ENCODE data around the gene WDR89.
"Not testable (repeated sequence)": the region's sequence is repeated elsewhere in the genome, so short reads cannot be mapped to it uniquely, and the experiment has no call there.

WDR89 gene

GRCh38 chr14:63638493-63638892, 3.2 kb downstream of the WDR89 start:
- Histone ChIP-seq H3K9ac (ENCODE audit: low read depth, low read length) (no peak overlapping the region), H3K4me1 (ENCODE audit: insufficient read depth, low read length) (no peaks in the 10 kb centered on the region), H3K9me3 (ENCODE audit: control insufficient read depth, insufficient read depth, low read length) (no peaks in the 10 kb centered on the region), H3K36me3 (ENCODE audit: insufficient read depth, low read length) (peaks cover 3% of the 10 kb centered on the region; the same call in 1 of the 2 replicates)

DNA sequence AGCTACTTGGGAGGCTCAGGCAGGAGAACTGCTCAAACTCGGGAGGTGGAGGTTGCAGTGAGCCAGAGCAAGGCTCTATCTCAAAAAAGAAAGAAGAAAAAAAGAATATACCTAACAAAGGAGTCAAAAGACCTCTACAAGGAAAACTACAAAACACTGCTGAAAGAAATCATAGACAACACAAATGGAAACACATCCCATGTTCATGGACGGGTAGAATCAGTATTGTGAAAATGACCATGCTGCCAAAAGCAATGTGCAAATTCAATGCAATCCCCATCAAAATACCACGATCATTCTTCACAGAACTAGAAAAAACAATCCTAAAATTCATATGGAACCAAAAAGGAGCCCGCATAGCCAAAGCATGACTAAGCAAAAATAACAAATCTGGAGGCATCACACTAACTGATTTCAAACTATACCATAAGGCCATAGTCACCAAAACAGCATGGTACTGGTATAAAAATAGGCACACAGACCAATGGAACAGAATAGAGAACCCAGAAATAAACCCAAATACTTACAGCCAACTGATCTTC, 5.5 kb downstream of the WDR89 start:
- not testable (repeated sequence) for H3K9me3 ChIP-seq (ENCODE audit: control insufficient read depth, insufficient read depth, low read length); H3K36me3 ChIP-seq (ENCODE audit: insufficient read depth, low read length); H3K4me1 ChIP-seq (ENCODE audit: insufficient read depth, low read length); H3K9ac ChIP-seq (ENCODE audit: low read depth, low read length)

- H3K4me1 ChIP-seq (ENCODE audit: insufficient read depth, low read length), result no peaks in the 10 kb centered on the region
- no peaks in the 10 kb centered on the region; the same call in 1 of the 2 replicates for H3K36me3 ChIP-seq (ENCODE audit: insufficient read depth, low read length)
- H3K9ac ChIP-seq (ENCODE audit: low read depth, low read length), result no peak overlapping the region
- no peaks in the 10 kb centered on the region for H3K9me3 ChIP-seq (ENCODE audit: control insufficient read depth, insufficient read depth, low read length)
Measured at GRCh38 chr14:63633801-63634200, 7.9 kb downstream of the WDR89 start.

DNA sequence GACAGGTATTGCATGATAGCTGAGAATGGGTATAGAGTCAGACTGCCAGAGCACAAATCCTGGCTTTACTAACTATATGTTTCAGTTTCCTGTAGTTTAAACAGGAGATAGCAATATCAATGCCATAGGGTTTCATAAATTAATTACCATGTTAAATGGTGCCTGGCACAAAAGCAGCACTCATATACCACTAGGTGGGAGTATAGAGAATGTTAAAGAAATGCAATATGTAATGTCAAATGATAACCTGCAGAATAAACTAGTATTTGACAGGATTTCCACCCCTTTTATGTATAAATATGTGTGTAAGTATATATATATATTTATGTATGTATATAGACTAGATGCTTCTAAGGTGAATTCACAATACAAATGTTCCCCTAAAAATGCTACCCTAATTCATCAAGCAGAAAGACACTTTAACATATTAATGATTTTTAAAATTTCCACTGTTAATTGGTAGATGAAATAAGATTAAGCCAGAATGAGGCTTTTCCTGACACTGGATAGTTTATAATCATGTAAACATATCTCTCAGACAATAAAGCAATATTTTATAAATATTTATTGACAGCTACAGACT, 8.6 kb downstream of the WDR89 start:
- Histone ChIP-seq H3K9me3 (ENCODE audit: control insufficient read depth, insufficient read depth, low read length) (no peaks in the 10 kb centered on the region), H3K36me3 (ENCODE audit: insufficient read depth, low read length) (no peaks in the 10 kb centered on the region; the same call in 1 of the 2 replicates), H3K9ac (ENCODE audit: low read depth, low read length) (no peak overlapping the region), H3K4me1 (ENCODE audit: insufficient read depth, low read length) (no peaks in the 10 kb centered on the region)

DNA sequence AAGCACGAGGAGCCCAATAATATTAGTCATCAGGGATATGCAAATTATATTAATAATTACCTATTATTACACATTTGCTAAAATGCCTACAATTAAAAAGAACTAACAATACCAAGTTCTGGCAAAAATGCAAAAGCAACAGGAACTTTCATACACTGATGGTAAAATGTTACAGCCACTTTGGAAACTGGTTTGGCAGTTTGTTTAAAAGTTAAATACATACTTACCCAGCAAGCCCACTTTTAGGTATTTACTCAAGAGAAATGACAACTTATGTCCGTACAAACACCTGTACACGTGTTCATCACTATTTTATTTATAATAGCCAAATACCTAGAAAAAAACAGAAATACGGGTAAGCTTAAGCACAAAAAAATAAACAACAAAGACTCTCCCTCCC, 17.0 kb downstream of the WDR89 start:
- H3K36me3 ChIP-seq (ENCODE audit: insufficient read depth, low read length), result no peaks in the 10 kb centered on the region
- H3K9me3 ChIP-seq (ENCODE audit: control insufficient read depth, insufficient read depth, low read length), result no peaks in the 10 kb centered on the region
- H3K4me1 ChIP-seq (ENCODE audit: insufficient read depth, low read length), result no peaks in the 10 kb centered on the region
- H3K9ac ChIP-seq (ENCODE audit: low read depth, low read length), result no peak overlapping the region

GRCh38 chr14:63624203-63624602, 17.5 kb downstream of the WDR89 start:
- H3K9me3 ChIP-seq (ENCODE audit: control insufficient read depth, insufficient read depth, low read length), result no peaks in the 10 kb centered on the region
- no peak overlapping the region for H3K9ac ChIP-seq (ENCODE audit: low read depth, low read length)
- H3K4me1 ChIP-seq (ENCODE audit: insufficient read depth, low read length), result no peaks in the 10 kb centered on the region
- H3K36me3 ChIP-seq (ENCODE audit: insufficient read depth, low read length), result no peaks in the 10 kb centered on the region

DNA sequence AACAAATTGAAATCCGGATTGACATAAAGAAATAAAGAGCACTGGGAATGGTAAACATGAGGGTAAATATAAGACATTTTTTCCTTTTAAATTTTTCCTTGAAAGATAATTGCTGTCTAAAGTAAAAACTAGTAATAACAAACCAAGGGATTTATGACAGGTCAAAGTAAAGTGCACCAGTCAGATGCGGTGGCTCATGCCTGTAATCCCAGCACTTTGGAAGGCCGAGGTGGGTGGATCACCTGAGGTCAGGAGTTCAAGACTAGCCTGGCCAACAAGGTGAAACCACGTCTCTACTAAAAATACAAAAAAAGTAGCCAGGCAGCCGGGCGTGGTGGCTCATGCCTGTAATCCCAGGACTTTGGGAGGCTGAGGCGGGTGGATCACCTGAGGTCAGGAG, 19.7 kb downstream of the WDR89 start:
- not testable (repeated sequence) for H3K36me3 ChIP-seq (ENCODE audit: insufficient read depth, low read length); H3K9me3 ChIP-seq (ENCODE audit: control insufficient read depth, insufficient read depth, low read length); H3K9ac ChIP-seq (ENCODE audit: low read depth, low read length); H3K4me1 ChIP-seq (ENCODE audit: insufficient read depth, low read length)

DNA sequence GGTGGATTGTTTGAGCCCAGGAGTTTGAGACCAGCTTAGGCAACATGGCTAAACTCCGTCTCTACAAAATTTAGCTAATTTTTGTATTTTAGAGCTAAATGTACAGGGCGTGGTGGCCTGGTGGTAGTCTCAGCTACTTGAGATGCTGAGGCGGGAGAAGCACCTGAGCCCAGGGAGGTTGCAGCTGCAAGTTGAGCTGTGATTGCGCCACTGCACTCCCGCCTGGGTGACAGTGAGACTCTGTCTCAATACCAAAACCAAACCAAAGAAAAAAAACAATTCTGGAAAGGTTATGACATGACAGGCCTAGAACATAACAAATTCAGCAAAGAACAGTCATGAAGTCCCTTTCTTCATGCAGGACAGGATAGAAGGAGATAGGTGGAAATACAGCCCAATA, 25.7 kb downstream of the WDR89 start:
- Histone ChIP-seq H3K36me3 (ENCODE audit: insufficient read depth, low read length) (no peaks in the 10 kb centered on the region), H3K4me1 (ENCODE audit: insufficient read depth, low read length) (no peaks in the 10 kb centered on the region)

DNA sequence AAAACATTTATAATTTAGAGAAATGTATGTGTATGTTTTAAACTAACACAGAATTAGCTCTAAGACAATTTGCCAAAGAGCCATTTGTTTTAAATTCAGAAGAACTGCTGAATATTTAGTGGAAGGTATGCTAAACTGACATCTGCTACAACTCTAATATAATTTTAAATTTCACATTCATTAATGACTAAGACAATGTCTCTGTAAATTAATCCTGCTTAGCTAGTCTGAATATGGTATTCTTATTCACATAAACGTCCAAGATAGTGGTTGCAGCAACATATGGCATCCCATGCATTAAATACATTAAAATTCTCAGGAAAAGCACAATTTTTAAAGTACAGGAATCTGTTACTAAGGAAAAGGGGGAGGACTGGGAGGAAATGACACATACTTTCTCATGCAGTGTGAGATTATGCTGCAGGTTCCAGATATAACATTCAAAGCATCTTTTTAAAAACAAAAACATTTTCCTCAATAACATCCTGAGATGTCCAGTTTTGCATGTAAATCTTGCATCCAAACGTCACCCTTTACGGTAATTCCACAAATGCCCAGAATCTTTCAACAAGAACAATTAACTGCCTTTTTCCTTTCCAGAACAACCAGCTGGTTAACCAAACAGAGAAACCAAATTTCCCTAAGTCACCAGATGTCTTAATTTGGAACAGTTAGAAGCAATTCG, 26.9 kb downstream of the WDR89 start:
- no peaks in the 10 kb centered on the region for H3K4me1 ChIP-seq (ENCODE audit: insufficient read depth, low read length)
- no peaks in the 10 kb centered on the region for H3K9me3 ChIP-seq (ENCODE audit: control insufficient read depth, insufficient read depth, low read length)
- H3K9ac ChIP-seq (ENCODE audit: low read depth, low read length), result no peak overlapping the region
- H3K36me3 ChIP-seq (ENCODE audit: insufficient read depth, low read length), result no peaks in the 10 kb centered on the region

More for the DNA sequence above, 25.7 kb downstream of the WDR89 start:
- Histone ChIP-seq H3K9ac (ENCODE audit: low read depth, low read length) (no peak overlapping the region), H3K9me3 (ENCODE audit: control insufficient read depth, insufficient read depth, low read length) (no peaks in the 10 kb centered on the region)

DNA sequence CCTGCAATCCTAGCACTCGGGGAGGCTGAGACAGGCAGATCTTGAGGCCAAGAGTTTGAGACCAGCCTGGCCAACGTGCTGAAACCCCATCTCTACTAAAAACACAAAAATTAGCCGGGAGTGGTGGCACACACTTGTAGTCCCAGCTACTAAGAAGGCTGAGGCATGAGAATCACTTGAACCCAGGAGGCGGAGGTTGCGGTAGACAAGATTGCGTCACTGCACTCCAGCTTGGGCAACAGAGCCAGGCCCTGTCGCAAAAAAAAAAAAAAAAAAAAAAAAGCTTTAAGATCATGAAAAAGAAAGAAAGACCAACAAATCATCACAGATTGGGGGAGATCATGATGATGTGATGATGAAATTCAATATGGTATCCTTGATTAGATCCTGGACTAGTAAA, 30.6 kb downstream of the WDR89 start:
- H3K36me3 ChIP-seq (ENCODE audit: insufficient read depth, low read length), result no peaks in the 10 kb centered on the region
- H3K9me3 ChIP-seq (ENCODE audit: control insufficient read depth, insufficient read depth, low read length), result no peaks in the 10 kb centered on the region
- no peak overlapping the region for H3K9ac ChIP-seq (ENCODE audit: low read depth, low read length)
- no peaks in the 10 kb centered on the region for H3K4me1 ChIP-seq (ENCODE audit: insufficient read depth, low read length)

DNA sequence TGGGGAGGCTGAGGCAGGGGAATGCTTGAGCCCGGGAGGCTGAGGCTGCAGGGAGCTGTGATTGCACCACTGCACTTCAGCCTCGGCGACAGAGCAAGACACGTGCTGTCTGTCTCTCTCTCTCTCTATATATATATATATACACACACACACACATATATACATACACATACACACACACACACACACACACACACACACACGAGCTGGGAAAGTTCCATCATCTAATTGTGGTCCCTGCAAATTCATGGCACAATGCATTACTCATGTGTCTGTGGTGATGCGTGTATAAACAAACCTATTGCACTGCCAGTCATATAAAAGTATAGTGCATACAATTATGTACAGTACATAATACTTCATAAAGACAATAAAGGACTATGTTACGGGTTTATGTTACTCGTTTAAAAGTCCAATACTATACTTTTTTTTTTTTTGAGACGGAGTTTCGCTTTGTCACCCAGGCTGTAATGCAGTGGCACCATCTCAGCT, 36.6 kb downstream of the WDR89 start:
- H3K9me3 ChIP-seq (ENCODE audit: control insufficient read depth, insufficient read depth, low read length), result no peaks in the 10 kb centered on the region
- H3K9ac ChIP-seq (ENCODE audit: low read depth, low read length), result no peak overlapping the region

DNA sequence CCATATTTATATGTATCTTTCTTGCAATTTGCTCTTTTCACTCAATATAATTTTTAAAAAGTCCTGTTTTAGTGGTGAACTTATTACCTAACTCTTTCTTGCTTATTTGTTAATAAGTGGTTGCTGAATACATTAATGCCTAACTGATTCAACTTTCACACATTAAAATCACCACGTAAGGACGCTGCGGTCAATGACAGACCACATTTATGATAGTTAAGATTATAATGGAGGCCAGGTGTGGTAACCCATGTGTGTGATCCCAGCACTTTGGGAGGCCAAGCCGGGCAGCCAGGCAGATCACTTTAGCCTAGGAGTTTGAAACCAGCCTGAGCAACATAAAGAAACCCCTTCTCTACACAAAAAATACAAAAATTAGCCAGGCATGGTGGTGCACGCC, 37.0 kb downstream of the WDR89 start:
- no peaks in the 10 kb centered on the region for H3K4me1 ChIP-seq (ENCODE audit: insufficient read depth, low read length)
- no peaks in the 10 kb centered on the region for H3K9me3 ChIP-seq (ENCODE audit: control insufficient read depth, insufficient read depth, low read length)
- H3K36me3 ChIP-seq (ENCODE audit: insufficient read depth, low read length), result peaks cover under 1% of the 10 kb centered on the region; the same call in 1 of the 2 replicates
- H3K9ac ChIP-seq (ENCODE audit: low read depth, low read length), result no peak overlapping the region

More for the DNA sequence above, 36.6 kb downstream of the WDR89 start:
- H3K36me3 ChIP-seq (ENCODE audit: insufficient read depth, low read length), result no peaks in the 10 kb centered on the region
- H3K4me1 ChIP-seq (ENCODE audit: insufficient read depth, low read length), result no peaks in the 10 kb centered on the region

DNA sequence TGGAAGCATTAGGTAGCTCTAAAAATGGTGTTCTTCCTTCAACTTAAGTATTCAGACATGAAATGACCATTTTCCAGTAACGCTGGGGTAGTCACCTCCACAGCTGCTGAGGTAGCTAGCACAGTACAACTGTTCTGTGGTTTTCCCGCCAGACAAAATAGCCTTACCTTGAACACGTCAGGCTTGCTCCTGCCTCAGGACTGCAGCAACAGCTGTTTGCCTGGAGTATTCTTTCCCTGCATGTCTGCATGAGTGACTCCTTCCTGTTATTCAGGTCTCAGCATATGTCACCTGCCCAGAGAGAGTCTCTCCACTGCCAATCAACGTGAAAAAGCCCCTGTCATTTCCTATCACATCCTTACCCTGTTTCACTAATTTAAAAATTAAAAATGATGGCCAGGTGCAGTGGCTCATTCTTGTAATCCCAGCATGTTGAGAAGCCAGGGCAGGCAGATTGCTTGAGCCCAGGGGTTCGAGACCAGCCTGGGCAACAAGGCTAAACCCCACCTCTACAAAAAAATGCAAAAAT, 37.9 kb downstream of the WDR89 start:
- no peaks in the 10 kb centered on the region for H3K4me1 ChIP-seq (ENCODE audit: insufficient read depth, low read length)
- H3K36me3 ChIP-seq (ENCODE audit: insufficient read depth, low read length), result peaks cover 6% of the 10 kb centered on the region; the same call in 1 of the 2 replicates
- no peak overlapping the region for H3K9ac ChIP-seq (ENCODE audit: low read depth, low read length)
- no peaks in the 10 kb centered on the region for H3K9me3 ChIP-seq (ENCODE audit: control insufficient read depth, insufficient read depth, low read length)

GRCh38 chr14:63598807-63599206, 42.9 kb downstream of the WDR89 start:
- H3K9ac ChIP-seq (ENCODE audit: low read depth, low read length), result no peak overlapping the region
- H3K9me3 ChIP-seq (ENCODE audit: control insufficient read depth, insufficient read depth, low read length), result peaks cover 8% of the 10 kb centered on the region
- H3K36me3 ChIP-seq (ENCODE audit: insufficient read depth, low read length), result peaks cover 9% of the 10 kb centered on the region
- H3K4me1 ChIP-seq (ENCODE audit: insufficient read depth, low read length), result no peaks in the 10 kb centered on the region
